Osteoblast (primary cell): ENCODE measurements around the gene RAB3D. TPM values are rescaled to one million over a fixed set of nuclear protein-coding genes. Genes with fewer than 3 reads are reported as not detected.

Experiments
- DNase-seq: peaks from one replicate; pipeline ENCODE4 v3.0.0; 2011; ENCODE audit warnings: low spot score, mixed read lengths; ENCODE audit not compliant: insufficient read length; ENCODE audit errors: missing footprints
- H2AFZ ChIP-seq: 2 replicates; pipeline ENCODE4 v1.6.0; 2011; ENCODE audit warnings: mild to moderate bottlenecking, low read length
- H3K27ac ChIP-seq: 2 replicates; pipeline ENCODE4 v1.5.1; 2011; ENCODE audit warnings: mild to moderate bottlenecking, low read depth, low read length, moderate library complexity
- H3K27me3 ChIP-seq: 2 replicates; pipeline ENCODE4 v1.6.0; 2012; ENCODE audit warnings: mild to moderate bottlenecking, control low read depth, inconsistent platforms, low read length, moderate library complexity; ENCODE audit not compliant: insufficient read depth
- H3K36me3 ChIP-seq: 2 replicates; pipeline ENCODE4 v1.5.1; 2011; ENCODE audit warnings: mild to moderate bottlenecking, low read length, control low read depth, moderate library complexity; ENCODE audit not compliant: insufficient read depth
- H3K4me1 ChIP-seq: 2 replicates; pipeline ENCODE4 v1.5.1; 2011; ENCODE audit warnings: mild to moderate bottlenecking, low read length, control low read depth, moderate library complexity; ENCODE audit not compliant: insufficient read depth
- H3K4me2 ChIP-seq: 2 replicates; pipeline ENCODE4 v1.6.0; 2011; ENCODE audit warnings: mild to moderate bottlenecking, low read length; ENCODE audit not compliant: insufficient read depth
- H3K4me3 ChIP-seq: fragments of 200-600 bp; sonication (generic); 3 replicates; pipeline ENCODE4 v1.5.1; 2012; ENCODE audit warnings: mild to moderate bottlenecking, low read length, inconsistent platforms; ENCODE audit not compliant: insufficient read depth
- H3K79me2 ChIP-seq: 2 replicates; pipeline ENCODE4 v1.6.0; 2012; ENCODE audit warnings: mild to moderate bottlenecking, low read length, control low read depth, inconsistent platforms; ENCODE audit not compliant: insufficient read depth
- H3K9me3 ChIP-seq: 2 replicates; pipeline ENCODE4 v1.5.1; 2011; ENCODE audit warnings: low read depth, low read length, control low read depth
- H4K20me1 ChIP-seq: 2 replicates; pipeline ENCODE4 v1.6.0; 2012; ENCODE audit warnings: mild to moderate bottlenecking, low read length, control low read depth; ENCODE audit not compliant: insufficient read depth
- total RNA-seq: library from RNA; depleted of rRNA; stranded (reverse); fragments of >200 nt; gene quantifications from 2 replicates; pipeline ENCODE4 v1.2.3, GENCODE V29; 2012
- TF ChIP-seq, protein P1 (sequence below): IDR thresholded peaks from 2 replicates; pipeline ENCODE4 v1.5.1; 2011; ENCODE audit warnings: mild to moderate bottlenecking, low read depth, low read length, moderate library complexity; ENCODE audit errors: extremely low read depth

Gene RAB3D
- total RNA-seq, 1 donor, result 3.3 TPM

DNA sequence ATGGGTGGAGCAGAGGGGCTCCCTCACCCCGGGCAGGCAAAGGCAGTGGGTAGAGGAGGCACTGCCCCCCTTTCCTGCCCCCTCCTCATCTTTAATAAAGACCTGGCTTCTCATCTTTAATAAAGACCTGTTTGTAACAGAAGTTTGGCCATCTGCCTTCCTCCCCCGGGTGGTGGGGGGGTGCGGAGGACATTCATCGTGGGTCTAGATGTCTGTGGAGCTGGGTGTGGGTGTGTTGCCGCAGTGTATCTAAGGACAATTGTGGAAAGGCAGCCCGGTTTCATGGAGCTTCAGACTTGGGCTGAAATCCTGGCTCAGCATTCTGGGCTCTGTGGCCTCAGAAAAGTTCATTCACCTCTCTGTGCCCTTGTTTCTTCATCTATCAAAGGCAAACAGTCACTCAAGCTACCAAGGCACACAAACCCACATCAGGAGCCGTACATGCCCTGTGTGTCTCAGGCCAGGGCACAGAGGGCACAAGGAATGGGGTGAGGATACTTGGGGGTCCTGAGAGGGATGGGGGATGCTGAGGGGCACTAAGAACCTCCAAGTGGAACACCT, 26.2 kb upstream of the RAB3D start:
- no peaks in the 10 kb centered on the region for H3K4me1 ChIP-seq
- H3K9me3 ChIP-seq, result no peaks in the 10 kb centered on the region
- H3K4me2 ChIP-seq, result no peak overlapping the region
- peaks cover 30% of the 10 kb centered on the region for H3K36me3 ChIP-seq
- H3K27me3 ChIP-seq, result no peaks in the 10 kb centered on the region
- TF ChIP-seq, protein P1, sequence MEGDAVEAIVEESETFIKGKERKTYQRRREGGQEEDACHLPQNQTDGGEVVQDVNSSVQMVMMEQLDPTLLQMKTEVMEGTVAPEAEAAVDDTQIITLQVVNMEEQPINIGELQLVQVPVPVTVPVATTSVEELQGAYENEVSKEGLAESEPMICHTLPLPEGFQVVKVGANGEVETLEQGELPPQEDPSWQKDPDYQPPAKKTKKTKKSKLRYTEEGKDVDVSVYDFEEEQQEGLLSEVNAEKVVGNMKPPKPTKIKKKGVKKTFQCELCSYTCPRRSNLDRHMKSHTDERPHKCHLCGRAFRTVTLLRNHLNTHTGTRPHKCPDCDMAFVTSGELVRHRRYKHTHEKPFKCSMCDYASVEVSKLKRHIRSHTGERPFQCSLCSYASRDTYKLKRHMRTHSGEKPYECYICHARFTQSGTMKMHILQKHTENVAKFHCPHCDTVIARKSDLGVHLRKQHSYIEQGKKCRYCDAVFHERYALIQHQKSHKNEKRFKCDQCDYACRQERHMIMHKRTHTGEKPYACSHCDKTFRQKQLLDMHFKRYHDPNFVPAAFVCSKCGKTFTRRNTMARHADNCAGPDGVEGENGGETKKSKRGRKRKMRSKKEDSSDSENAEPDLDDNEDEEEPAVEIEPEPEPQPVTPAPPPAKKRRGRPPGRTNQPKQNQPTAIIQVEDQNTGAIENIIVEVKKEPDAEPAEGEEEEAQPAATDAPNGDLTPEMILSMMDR, result no peak
- H3K79me2 ChIP-seq, result no peaks in the 10 kb centered on the region
- H4K20me1 ChIP-seq, result peaks cover 8% of the 10 kb centered on the region
- H3K27ac ChIP-seq, result no peak overlapping the region
- no peak overlapping the region for H3K4me3 ChIP-seq
- no peak overlapping the region for H2AFZ ChIP-seq
- peak; percentile 35 for DNase-seq

DNA sequence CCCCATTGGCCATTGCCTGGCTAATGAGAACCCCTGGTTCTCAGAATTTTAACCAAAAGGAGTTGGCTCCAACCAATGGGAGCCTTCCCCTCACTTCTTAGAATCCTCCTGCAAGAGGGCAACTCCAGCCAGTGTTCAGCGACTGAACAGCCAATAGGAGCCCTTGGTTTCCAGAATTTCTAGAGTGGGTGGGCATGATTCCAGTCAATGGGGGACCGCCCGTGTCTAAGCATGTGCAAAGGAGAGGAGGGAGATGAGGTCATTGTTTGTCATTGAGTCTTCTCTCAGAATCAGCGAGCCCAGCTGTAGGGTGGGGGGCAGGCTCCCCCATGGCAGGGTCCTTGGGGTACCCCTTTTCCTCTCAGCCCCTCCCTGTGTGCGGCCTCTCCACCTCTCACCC, 25.5 kb upstream of the RAB3D start:
- Histone ChIP-seq H3K4me3 (no peak overlapping the region), H3K4me2 (no peak overlapping the region), H3K4me1 (no peaks in the 10 kb centered on the region), H3K36me3 (peaks cover 35% of the 10 kb centered on the region), H4K20me1 (peaks cover 10% of the 10 kb centered on the region), H2AFZ (no peak overlapping the region), H3K9me3 (no peaks in the 10 kb centered on the region), H3K27me3 (no peaks in the 10 kb centered on the region), H3K79me2 (no peaks in the 10 kb centered on the region), H3K27ac (no peak overlapping the region)
- peak; percentile 72 for DNase-seq
- TF ChIP-seq, protein P1, result no peak

DNA sequence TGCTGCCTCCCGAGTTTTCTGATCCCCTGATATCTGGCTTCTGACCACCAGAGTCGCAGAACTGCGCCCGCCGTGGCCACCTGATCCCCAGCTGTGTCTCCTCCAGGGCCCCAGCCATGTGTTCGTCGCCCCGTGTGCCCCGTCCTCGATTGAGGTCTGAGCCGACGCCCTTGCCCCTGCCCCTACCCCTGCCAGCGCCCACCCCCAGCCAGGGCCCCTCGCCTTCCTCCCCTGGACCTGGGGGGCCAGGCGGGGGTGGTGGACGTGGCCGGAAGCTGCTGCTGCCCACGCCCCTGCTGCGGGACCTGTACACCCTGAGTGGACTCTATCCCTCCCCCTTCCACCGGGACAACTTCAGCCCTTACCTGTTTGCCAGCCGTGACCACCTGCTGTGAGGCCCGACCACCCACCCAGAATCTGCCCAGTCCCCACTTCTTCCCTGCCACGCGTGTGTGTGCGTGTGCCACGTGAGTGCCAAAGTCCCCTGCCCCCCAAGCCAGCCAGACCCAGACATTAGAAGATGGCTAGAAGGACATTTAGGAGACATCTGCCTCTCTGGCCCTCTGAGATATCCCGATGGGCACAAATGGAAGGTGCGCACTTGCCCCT, 24.9 kb upstream of the RAB3D start:
- Histone ChIP-seq H3K27ac (no peak overlapping the region), H3K4me3 (no peak overlapping the region), H3K4me2 (no peak overlapping the region), H3K27me3 (no peaks in the 10 kb centered on the region), H2AFZ (no peak overlapping the region), H4K20me1 (peaks cover 8% of the 10 kb centered on the region), H3K79me2 (no peaks in the 10 kb centered on the region), H3K36me3 (peaks cover 40% of the 10 kb centered on the region), H3K4me1 (no peaks in the 10 kb centered on the region), H3K9me3 (no peaks in the 10 kb centered on the region)
- TF ChIP-seq, protein P1, result no peak
- peak; percentile 53 for DNase-seq

DNA sequence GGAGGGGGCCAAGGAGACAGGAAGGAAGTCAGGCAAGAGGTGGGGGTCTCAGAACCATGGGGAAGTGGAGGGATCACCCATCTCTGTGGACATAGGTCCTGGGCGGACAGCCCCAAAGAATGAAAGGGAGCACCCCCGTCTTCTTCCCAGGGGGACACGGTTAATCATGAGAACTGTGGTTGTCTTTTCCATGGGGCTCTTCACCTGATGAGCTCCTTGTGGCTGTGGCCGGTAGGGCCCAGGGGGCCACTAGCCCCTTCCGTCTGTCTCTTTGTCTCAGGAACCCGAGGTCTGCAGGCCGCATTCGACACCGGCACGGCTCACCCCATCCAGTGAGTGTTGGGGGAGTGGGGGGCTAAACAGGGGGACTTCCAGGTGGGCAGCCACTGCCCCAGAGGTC, 24.4 kb upstream of the RAB3D start:
- peak; percentile 36 for DNase-seq
- Histone ChIP-seq H3K4me1 (no peaks in the 10 kb centered on the region), H3K4me2 (no peak overlapping the region), H3K79me2 (no peaks in the 10 kb centered on the region), H3K9me3 (no peaks in the 10 kb centered on the region), H3K36me3 (peaks cover 41% of the 10 kb centered on the region), H2AFZ (no peak overlapping the region), H3K27me3 (no peaks in the 10 kb centered on the region), H3K27ac (no peak overlapping the region), H4K20me1 (peaks cover 8% of the 10 kb centered on the region), H3K4me3 (no peak overlapping the region)
- TF ChIP-seq, protein P1, result no peak
